GM18870 (cell line): Measurements from ENCODE around the gene TECPR1.

Source experiments
- ATAC-seq: cut with Tn5 transposase; IDR thresholded peaks from one replicate; pipeline ENCODE4 v1.9.1; 2021; ENCODE audit warnings: moderate library complexity; ENCODE audit not compliant: unreplicated experiment

Gene TECPR1

DNA sequence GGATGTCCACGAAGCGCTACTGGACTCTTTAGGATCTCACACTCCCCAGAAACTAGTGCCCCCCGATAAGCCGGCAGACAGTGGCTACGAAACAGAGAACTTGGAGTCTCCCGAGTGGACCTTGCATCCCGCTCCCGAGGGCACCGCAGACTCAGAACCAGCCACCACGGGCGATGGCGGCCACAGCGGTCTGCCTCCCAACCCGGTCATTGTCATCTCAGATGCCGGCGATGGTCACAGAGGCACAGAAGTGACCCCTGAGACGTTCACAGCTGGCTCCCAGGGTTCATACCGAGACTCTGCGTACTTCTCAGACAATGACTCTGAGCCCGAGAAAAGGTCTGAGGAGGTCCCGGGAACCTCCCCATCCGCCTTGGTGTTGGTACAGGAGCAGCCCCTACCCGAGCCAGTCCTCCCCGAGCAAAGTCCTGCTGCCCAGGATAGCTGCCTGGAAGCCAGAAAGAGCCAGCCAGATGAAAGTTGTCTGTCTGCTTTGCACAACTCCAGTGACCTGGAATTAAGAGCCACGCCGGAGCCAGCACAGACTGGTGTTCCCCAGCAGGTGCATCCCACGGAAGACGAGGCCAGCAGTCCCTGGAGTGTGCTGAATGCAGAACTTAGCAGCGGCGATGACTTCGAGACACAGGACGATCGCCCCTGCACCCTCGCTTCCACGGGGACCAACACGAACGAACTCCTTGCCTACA lies 58.4 kb downstream of the TECPR1 start:
- ATAC-seq = no peak

GRCh38 chr7:98192781-98193457 lies 59.1 kb downstream of the TECPR1 start:
- ATAC-seq = no peak

DNA sequence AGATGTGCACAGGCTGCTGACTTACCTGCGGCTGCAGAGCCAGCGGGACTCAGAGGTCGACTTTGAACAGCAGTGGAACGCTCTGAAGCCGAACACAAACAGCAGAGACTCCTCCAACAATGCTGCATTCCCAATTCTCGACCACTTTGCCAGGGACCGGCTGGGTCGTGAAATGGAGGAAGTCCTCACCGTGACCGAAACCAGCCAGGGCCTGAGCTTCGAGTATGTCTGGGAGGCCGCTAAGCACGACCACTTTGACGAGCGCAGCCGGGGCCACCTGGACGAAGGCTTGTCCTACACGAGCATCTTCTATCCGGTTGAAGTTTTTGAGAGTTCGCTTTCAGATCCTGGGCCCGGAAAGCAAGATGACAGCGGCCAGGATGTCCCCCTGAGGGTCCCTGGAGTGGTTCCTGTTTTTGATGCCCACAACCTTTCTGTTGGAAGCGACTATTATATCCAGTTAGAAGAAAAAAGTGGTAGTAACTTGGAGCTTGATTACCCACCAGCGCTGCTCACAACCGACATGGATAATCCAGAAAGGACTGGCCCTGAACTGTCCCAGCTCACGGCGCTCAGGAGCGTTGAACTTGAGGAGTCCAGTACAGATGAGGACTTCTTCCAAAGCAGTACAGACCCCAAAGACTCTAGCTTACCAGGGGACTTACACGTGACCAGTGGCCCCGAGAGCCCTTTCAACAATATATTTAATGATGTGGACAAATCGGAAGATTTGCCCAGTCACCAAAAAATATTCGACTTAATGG lies 60.2 kb downstream of the TECPR1 start:
- no peak for ATAC-seq

- no peak for ATAC-seq
Measured at GRCh38 chr7:98189559-98189958, 62.5 kb downstream of the TECPR1 start.

DNA sequence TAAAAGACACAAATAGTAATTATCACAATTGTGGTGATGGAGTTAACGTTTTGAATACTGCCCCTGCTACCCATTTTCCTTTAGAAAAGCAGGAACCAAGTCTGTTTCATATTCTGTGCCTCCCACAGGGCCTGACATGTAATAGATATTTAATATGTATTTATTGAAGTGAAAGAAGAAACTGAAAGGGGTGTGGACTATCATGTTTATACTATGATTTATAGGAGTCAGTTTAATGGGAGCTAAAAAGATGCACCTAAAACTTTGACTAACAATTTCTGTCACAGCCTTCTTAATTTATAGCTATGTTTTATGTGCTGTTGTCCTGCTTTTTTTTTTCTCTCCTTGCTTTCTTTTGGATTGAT lies 64.9 kb downstream of the TECPR1 start:
- ATAC-seq = no peak

GRCh38 chr7:98186452-98187137 lies 65.4 kb downstream of the TECPR1 start:
- ATAC-seq = no peak

- no peak for ATAC-seq
Measured at GRCh38 chr7:98185101-98185500, 66.9 kb downstream of the TECPR1 start.

DNA sequence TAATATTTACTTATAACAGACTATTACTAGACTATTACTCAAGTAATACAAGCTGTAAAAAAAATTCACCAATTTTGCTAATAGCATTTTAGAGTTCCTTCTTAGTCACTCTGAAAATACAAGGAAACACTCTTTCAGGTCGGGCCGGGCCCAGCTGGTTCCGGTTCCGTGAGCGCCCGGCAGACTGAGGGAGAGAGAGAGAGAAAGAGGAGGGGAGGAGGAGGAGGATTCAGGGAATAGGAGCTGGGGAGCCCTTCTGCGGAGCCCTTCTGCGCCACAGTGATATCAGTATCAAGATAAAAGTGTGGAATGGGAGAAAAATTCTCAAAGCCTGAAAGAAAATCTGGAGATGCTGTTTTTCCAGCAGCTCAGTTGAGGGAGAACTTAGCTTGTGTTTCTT lies 71.3 kb downstream of the TECPR1 start:
- no peak for ATAC-seq

- ATAC-seq = no peak
Measured at GRCh38 chr7:98178762-98179490, 73.1 kb downstream of the TECPR1 start.

DNA sequence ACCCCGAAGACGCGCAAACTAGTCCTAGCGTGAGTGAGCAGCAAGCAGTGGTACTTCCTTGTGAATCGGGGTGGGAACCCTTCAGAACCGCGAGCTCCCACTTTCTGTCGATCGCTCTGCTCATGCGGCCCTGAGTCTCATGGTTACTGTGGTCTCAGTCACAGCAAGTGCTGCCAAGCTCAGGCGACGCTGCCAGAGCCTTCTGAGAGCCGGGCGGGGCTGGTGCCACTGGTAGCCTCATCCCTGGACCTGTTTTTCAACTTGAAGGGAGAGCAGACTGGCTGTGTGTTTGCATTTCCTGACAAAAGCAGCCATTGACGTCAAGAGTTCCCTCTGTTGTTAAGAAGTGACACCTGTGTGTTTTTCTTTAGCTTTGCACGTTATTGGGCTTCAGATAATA lies 73.7 kb downstream of the TECPR1 start:
- no peak for ATAC-seq

GRCh38 chr7:98177553-98177952 lies 74.5 kb downstream of the TECPR1 start:
- no peak for ATAC-seq

DNA sequence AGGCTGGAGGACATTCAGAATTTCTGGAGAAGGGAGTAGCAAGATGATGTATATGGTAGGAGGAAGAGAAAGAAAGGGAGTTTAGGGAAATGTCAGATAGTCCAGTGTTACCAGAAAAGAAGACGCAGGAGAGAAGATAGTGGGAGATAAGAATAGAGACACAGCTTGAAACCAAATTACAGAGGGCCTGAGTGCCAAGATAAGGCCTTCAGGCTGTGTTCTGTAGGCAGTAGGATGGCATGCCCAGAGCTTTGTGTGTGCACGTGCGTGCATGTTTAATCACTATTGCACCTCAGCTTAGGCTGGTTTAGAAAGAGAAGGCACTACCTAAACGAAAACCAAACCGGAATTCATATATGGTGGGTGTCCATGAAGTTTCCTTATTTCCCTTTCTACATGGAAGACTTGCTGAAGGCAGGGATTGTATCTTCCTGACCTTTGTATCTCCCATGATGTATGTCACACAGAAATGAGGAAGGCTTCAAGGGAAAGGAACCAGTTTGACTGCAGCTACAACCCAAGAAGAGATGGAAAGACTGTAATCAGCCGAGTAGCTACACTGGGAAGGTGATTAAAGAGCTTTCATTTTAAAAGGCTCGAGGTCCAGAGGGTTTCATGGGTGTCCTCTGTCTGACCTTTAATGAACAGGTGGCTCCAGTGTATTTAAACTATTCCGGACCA lies 76.6 kb downstream of the TECPR1 start:
- no peak for ATAC-seq

DNA sequence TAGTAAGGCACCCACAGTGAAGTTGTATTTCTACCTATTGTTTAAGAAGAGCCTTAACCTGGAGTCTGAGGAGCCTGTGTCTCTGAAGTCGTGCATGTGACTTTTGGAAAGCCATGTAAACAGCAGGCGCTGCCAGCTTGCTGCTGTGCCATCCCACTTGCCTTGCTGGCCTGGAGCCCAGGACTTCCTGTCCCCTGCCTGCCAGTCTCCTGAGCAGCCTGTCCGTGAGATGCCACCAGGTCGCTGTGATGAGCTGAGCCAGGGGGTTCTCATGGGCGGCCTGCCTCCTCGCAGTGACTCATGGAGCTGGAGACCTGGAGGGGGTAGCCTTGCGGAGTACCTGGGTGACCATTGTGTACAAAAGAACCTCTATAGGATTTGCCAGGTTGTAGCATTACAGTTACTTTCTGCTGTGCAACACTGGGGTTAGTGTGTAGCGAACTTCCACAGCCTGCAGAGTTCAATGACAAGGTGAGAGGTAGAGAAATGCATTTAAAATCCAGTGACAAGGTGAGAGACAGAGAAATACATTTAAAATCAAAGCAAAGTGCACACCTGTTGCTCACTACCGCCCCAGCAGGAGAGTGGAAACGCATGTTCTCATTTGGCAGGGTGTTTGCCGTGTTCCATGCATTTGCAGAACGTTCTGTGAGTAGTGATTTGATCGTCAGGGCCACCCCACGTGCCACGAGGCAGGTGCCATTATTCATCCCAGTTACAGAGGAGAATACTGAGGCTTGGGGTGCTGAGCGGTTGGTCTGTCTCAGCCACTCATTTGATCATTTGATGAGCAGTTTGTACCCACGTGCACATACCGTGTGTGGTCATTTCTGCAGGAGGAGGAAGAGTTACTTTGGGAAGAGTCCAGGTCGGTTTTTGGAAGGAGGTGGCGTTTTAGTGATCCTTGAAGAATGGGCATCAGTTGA lies 77.4 kb downstream of the TECPR1 start:
- ATAC-seq = no peak

- ATAC-seq = no peak
Measured at GRCh38 chr7:98171449-98171848, 80.6 kb downstream of the TECPR1 start.

DNA sequence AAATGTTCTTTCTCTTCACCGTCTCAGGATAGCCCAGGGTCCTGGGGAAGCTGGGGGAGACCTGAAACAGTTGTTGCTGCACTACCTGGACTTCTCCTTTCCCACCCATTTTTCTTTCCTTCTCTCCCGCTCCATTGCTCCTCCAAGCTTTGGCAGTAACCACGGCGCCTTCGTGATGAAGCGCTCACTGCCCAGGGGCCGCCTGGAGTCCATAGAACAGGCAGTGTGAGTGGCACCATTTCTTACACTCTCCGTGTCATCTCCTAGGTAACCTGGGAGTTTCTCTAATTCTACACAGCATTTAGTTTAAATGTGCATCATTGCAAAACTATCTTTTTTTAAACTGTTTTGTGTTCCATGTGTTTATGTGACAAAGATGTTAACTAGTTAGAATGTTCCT lies 81.1 kb downstream of the TECPR1 start:
- no peak for ATAC-seq

GRCh38 chr7:98168904-98169621 lies 83.0 kb downstream of the TECPR1 start:
- ATAC-seq = no peak

DNA sequence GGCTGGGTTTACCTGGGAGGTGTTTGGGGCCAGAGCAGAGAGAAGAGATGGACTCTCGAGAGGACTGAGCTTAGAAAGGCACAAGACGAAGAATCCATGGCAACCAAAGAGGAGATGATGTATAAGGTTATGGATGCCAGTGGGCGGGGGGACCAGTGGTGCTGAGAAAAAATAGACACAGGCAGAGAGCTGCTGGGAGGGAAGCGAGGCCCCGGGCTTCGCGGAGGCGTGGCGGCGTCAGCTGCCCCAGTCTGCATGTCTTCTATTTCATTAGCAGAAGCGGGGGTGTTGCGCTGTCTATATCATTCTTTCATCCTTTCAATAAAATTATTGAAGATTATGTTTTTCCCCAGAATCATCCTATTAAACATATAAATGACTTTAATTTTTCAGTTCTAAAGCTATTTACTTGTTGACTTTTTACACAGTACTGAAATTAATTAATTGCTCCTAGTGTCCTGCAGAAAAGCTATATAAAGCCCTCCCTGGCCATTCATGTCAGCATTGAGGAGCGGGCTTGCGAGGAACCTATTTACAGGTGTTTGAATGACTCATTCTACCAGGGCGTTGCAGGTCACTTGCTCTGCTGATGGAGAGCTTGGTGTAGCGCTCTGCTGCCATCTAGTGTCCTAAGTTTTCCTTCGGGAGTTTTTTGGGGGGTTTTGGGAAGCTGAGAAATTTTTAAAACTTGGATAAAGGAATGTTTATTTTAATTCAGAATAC lies 83.7 kb downstream of the TECPR1 start:
- no peak for ATAC-seq

GRCh38 chr7:98167653-98168052 lies 84.4 kb downstream of the TECPR1 start:
- no peak for ATAC-seq
